Cardiac muscle cell (in vitro differentiated cells and primary cell): Measurements from ENCODE around the gene KLF8. TPM values are rescaled to one million over a fixed set of nuclear protein-coding genes. Genes with fewer than 3 reads are reported as not detected.
"Not testable (repeated sequence)": the region's sequence is repeated elsewhere in the genome, so short reads cannot be mapped to it uniquely, and the experiment has no call there.

Experiments used
- DNase-seq, 2 donors: peaks; one replicate each; pipeline versions ENCODE4 v3.0.0 to v3.0.0-alpha.2; 2010 to 2017; ENCODE audit warnings: low read depth in 1 of 2, low spot score in 1 of 2
- H3K27ac ChIP-seq: fragments of 200-600 bp; sonication (generic); 2 replicates; pipeline ENCODE4 v1.5.1; 2016
- H3K27me3 ChIP-seq: fragments of 200-600 bp; sonication (generic); 2 replicates; pipeline ENCODE4 v1.6.0; 2016; ENCODE audit warnings: control low read depth
- H3K36me3 ChIP-seq: fragments of 200-600 bp; sonication (generic); 2 replicates; pipeline ENCODE4 v1.5.1; 2016; ENCODE audit warnings: control low read depth
- H3K4me1 ChIP-seq: fragments of 200-600 bp; sonication (generic); 2 replicates; pipeline ENCODE4 v1.8.1; 2017; ENCODE audit warnings: low read depth, mild to moderate bottlenecking, mixed run types
- H3K4me3 ChIP-seq: fragments of 200-600 bp; sonication (generic); 2 replicates; pipeline ENCODE4 v1.5.1; 2016; ENCODE audit warnings: mild to moderate bottlenecking
- H3K9me3 ChIP-seq: fragments of 200-600 bp; sonication (generic); 2 replicates; pipeline ENCODE4 v1.5.1; 2017; ENCODE audit warnings: low read depth, mild to moderate bottlenecking, control low read depth
- polyA plus RNA-seq: library from polyadenylated mRNA; unstranded; fragments of >200 nt; fragmentation: Nextera tagmentation; extraction: Ambion mirVana; gene quantifications from 2 replicates; pipeline ENCODE4 v1.2.1, GENCODE V29; 2016
- total RNA-seq: library from RNA; depleted of rRNA; stranded (reverse); fragments of >200 nt; gene quantifications from 2 replicates; pipeline ENCODE4 v1.2.3, GENCODE V29; 2016
- TF ChIP-seq, protein P1 (sequence below): IDR thresholded peaks from 2 replicates; pipeline ENCODE4 v1.5.1; 2012; ENCODE audit warnings: low read depth, mild to moderate bottlenecking, low read length

Gene KLF8
- total RNA-seq (7.4 and 9.4 TPM in 2 replicates), polyA plus RNA-seq (4.3 and 6.8 TPM in 2 replicates)

DNA sequence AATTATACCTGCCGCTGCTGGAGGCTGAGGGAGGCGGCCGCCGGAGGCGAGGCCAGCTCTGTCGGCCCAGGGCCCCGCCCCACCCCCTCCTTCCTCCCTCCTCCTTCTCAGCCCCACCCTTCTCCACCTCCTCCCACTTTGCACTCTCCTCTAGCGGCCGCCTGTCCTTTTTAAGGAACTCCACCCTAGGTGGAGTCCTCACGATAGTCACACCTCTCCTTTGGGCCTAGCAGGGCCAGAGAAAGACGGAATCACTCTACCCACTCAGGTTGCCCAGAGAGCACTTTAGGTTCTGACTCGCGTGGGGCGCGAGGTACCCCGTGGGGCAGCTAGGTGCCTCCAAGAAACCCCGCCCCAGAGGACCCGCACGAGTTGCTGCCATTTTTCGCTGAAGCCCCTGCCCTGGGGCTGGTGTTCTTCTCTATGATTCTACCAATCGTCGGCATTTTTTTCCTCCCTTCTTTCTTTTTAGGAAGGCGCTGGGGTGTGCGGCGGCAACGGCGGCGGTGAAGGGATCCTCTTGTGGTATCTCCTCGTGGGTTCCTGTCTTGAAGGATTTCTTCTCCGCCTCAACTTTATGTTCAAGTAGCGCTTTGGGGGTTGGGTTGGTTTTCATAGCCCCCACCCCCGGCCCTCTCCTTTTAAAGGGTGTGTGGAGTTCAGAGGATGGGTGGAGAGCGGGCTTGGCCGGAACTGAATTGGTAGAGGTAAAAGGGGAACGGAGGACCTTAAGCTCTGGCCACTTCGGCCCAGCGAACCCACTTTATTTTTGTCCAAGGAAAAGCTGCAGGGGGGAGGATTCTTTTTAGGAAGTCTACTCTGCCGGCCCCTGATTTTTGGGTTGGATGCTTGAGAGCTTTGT is at the start of gene KLF8:
TSS of gene KLF8 (plus strand) at position 136 of the 862 bp plus-strand sequence. CDS start 979 bp downstream, outside the sequence.
- H3K9me3 ChIP-seq = no peaks in the 10 kb centered on the region
- DNase-seq = peak; percentile 8 to 43
- no peaks in the 10 kb centered on the region for H3K27me3 ChIP-seq
- TF ChIP-seq, protein P1, sequence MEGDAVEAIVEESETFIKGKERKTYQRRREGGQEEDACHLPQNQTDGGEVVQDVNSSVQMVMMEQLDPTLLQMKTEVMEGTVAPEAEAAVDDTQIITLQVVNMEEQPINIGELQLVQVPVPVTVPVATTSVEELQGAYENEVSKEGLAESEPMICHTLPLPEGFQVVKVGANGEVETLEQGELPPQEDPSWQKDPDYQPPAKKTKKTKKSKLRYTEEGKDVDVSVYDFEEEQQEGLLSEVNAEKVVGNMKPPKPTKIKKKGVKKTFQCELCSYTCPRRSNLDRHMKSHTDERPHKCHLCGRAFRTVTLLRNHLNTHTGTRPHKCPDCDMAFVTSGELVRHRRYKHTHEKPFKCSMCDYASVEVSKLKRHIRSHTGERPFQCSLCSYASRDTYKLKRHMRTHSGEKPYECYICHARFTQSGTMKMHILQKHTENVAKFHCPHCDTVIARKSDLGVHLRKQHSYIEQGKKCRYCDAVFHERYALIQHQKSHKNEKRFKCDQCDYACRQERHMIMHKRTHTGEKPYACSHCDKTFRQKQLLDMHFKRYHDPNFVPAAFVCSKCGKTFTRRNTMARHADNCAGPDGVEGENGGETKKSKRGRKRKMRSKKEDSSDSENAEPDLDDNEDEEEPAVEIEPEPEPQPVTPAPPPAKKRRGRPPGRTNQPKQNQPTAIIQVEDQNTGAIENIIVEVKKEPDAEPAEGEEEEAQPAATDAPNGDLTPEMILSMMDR = no peak
- H3K36me3 ChIP-seq = no peaks in the 10 kb centered on the region
- H3K4me1 ChIP-seq = no peaks in the 10 kb centered on the region
- H3K4me3 ChIP-seq = peak within 1 kb of the TSS; percentile 26
- H3K27ac ChIP-seq = no peak within 1 kb of the TSS

DNA sequence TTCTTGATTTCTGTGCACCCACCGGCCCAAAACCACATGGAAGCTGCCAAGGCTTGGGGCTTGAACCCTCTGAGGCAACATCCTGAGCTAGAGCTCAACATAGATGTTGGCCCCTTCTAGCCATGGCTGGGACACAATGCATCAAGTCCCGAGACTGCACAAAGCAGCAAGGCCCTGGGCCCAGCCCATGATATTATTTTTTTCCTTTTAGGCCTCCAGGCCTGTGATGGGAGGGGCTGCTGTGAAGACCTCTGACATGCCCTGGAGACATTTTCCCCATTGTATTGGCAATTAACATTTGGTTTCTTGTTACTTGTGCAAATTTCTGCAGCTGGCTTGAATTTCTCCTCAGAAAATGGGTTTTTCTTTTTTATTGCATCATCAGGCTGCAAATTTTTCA is 25.2 kb upstream of the KLF8 start:
- not testable (repeated sequence) for DNase-seq, H3K36me3 ChIP-seq, H3K27me3 ChIP-seq

DNA sequence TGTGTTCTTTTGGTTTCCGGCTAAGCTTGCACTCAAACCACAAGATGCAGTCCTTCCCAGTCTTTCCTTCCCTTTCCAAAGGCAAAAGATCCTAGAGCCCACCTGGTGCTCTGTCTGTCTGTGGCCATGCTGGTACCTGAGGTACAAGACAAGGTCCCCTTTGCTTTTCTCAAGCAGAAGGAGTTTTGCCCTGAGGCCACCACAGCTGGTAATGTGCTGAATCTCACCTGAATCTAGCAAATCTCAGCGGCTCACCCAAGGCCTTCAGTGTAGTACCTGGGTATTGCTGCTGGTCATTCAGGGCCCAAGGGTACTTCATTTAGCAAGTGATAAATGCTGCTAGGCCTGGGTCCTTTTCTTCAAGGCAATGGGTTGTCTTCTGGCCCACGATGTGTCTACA is 20.5 kb upstream of the KLF8 start:
- no peaks in the 10 kb centered on the region for H3K9me3 ChIP-seq
- DNase-seq = no peak
- no peaks in the 10 kb centered on the region for H3K4me1 ChIP-seq
- TF ChIP-seq, protein P1 = no peak
- no peak overlapping the region for H3K27ac ChIP-seq
- H3K4me3 ChIP-seq = no peak overlapping the region
- no peaks in the 10 kb centered on the region for H3K36me3 ChIP-seq
- H3K27me3 ChIP-seq = no peaks in the 10 kb centered on the region

More for the DNA sequence above, 25.2 kb upstream of the KLF8 start:
- not testable (repeated sequence) for H3K9me3 ChIP-seq, H3K4me1 ChIP-seq, H3K27ac ChIP-seq, H3K4me3 ChIP-seq

DNA sequence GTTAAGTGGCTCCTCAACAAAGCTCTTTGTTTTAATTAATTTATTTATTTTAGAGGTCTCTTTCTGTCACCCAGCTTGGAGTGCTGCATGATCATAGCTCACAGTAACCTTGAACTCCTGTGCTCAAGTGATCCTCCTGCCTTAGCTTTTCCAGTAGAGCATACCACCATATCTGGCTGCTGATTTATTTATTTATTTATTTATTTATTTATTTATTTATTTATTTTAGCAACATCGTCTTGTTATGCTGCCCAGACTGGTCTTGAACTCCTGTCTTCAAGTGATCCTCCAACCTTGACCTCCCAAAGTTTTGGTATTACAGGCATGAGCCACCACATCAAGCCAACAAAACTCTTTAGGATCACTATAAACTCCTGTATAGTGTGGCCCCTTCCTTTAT is 15.8 kb upstream of the KLF8 start:
- TF ChIP-seq, protein P1 = no peak
- H3K36me3 ChIP-seq = no peaks in the 10 kb centered on the region
- H3K9me3 ChIP-seq = no peaks in the 10 kb centered on the region
- no peaks in the 10 kb centered on the region for H3K27me3 ChIP-seq
- no peak overlapping the region for H3K27ac ChIP-seq
- no peak overlapping the region for H3K4me3 ChIP-seq
- DNase-seq = no peak
- no peaks in the 10 kb centered on the region for H3K4me1 ChIP-seq

DNA sequence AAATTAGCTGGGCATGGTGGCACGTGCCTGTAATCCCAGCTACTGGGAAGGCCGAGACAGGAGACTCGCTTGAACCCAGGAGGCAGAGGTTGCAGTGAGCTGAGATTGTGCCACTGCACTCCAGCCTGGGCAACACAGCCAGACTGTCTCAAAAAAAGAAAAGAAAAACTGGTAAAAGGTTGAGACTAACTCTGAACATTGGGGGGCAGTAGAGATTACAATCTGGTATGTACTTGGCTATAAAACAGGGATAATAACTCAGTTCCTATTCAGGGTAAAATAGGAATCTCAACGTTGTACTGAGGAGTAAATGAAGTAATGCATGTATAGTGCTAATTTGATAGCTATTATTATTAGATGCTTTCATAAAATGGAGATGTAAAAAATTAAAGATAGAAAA is 12.5 kb upstream of the KLF8 start:
- TF ChIP-seq, protein P1 = no peak
- no peaks in the 10 kb centered on the region for H3K9me3 ChIP-seq
- DNase-seq = peak in 1 of 2 donors; percentile 2

DNA sequence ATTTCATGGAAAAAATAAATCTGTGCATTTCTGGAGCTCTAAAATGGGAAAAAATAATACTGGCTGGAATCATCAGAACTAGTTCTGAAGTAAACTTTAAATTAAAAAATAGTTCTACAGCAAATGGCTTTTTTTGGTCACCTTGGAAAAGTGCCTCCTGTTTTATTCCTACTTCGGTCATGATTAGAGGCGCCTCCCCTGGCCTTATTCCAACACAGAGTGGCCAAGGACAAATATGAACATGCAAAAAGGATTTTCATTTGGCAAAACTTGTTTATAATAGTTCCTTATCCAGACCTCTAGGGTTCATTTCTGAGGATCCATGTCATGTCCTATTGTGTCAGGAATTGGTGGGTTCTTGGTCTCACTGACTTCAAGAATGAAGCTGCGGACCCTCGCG is 11.1 kb upstream of the KLF8 start:
- TF ChIP-seq, protein P1 = no peak
- H3K36me3 ChIP-seq = no peaks in the 10 kb centered on the region
- no peaks in the 10 kb centered on the region for H3K4me1 ChIP-seq
- no peaks in the 10 kb centered on the region for H3K27me3 ChIP-seq
- no peak overlapping the region for H3K27ac ChIP-seq
- H3K9me3 ChIP-seq = no peaks in the 10 kb centered on the region
- no peak for DNase-seq
- no peak overlapping the region for H3K4me3 ChIP-seq

More for the DNA sequence above, 12.5 kb upstream of the KLF8 start:
- H3K27me3 ChIP-seq = no peaks in the 10 kb centered on the region
- H3K27ac ChIP-seq = no peak overlapping the region
- H3K36me3 ChIP-seq = no peaks in the 10 kb centered on the region
- H3K4me1 ChIP-seq = no peaks in the 10 kb centered on the region
- H3K4me3 ChIP-seq = no peak overlapping the region
